Stimulated activated effector memory CD8-positive, alpha-beta T cell treated with anti-CD3 and anti-CD28 coated beads, Interleukin-12 subunit alpha, Interleukin-12 subunit beta, amount 100 ng/mL, for 72 hours (primary cell): ENCODE data around the gene CPN2.

ENCODE experiments used
- ATAC-seq: fragments of 150-1000 bp; cut with Tn5 transposase; 2 replicates; pipeline ENCODE4 v1.10.0; 2021
- DNase-seq, 2 donors: peaks; one replicate each; pipeline ENCODE4 v3.0.0; 2021 to 2022; ENCODE audit warnings: low spot score in 2 of 2
- H3K27ac Mint-ChIP-seq: one replicate; pipeline ENCODE4 v1.8.0; 2022; ENCODE audit warnings: mild to moderate bottlenecking, mixed read lengths
- H3K36me3 Mint-ChIP-seq: one replicate; pipeline ENCODE4 v1.8.0; 2022; ENCODE audit warnings: mild to moderate bottlenecking, mixed read lengths
- H3K4me1 Mint-ChIP-seq: one replicate; pipeline ENCODE4 v1.8.0; 2022; ENCODE audit warnings: mixed read lengths
- H3K4me3 Mint-ChIP-seq: one replicate; pipeline ENCODE4 v1.8.0; 2022; ENCODE audit warnings: mild to moderate bottlenecking, mixed read lengths
- H3K9me3 Mint-ChIP-seq: one replicate; pipeline ENCODE4 v1.8.0; 2022; ENCODE audit warnings: mixed read lengths

Gene CPN2

DNA sequence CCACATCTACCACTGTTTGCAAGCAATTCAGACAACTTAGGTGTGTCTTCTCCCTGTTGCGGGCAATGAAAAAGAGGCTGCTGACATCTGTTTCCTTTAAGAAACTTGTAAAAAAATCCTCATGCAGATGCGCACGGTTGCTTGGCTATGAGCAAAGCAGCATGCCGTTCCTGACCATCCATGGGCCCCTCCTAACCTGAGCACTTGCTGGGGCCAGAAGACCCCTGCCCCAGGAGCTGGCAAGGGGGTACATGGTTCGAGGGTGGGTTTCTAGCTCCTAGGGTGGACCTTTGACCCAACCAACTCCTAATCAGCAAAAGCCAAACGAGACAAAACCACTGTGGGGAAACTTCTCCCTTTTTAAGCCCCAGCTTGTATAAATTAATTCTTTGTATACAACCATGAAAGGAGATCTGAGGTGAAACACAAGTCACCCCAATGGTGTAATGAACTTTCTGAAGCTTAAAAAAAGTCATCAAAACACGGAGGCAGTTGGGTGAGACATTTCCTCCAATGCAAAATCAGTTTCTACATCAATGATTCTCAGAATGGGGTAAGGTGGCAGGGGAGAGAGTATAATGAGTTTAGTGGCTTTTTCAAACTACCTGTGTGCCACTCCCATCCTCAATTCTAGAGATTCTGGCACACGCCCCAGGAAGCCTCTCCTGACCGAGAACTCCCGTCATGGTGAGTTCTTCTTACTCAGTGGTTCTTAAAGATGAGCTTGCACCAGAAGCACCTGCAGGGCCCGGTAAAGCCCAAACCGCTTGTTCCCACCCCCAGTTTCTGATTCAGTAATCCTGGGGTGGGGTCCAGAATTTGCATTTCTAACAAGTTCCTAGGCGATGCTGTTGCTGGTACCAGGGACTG is 44.1 kb downstream of the CPN2 start:
- peak; percentile 76 for ATAC-seq
- H3K4me1 Mint-ChIP-seq, result peaks cover 31% of the 10 kb centered on the region
- DNase-seq, result no peak

GRCh38 chr3:194306109-194306686 is 44.9 kb downstream of the CPN2 start:
- ATAC-seq, result peak; percentile 72
- peak in 1 of 2 donors; percentile 56 for DNase-seq
- no peaks in the 10 kb centered on the region for H3K9me3 Mint-ChIP-seq
- H3K4me3 Mint-ChIP-seq, result peak overlapping the region; percentile 64
- H3K27ac Mint-ChIP-seq, result peak overlapping the region; percentile 24
- no peaks in the 10 kb centered on the region for H3K36me3 Mint-ChIP-seq
- peaks cover 31% of the 10 kb centered on the region for H3K4me1 Mint-ChIP-seq

More for the DNA sequence above, 44.1 kb downstream of the CPN2 start:
- Mint-ChIP-seq H3K36me3 (no peaks in the 10 kb centered on the region), H3K27ac (peak overlapping the region; percentile 24), H3K9me3 (no peaks in the 10 kb centered on the region), H3K4me3 (peak overlapping the region; percentile 64)

DNA sequence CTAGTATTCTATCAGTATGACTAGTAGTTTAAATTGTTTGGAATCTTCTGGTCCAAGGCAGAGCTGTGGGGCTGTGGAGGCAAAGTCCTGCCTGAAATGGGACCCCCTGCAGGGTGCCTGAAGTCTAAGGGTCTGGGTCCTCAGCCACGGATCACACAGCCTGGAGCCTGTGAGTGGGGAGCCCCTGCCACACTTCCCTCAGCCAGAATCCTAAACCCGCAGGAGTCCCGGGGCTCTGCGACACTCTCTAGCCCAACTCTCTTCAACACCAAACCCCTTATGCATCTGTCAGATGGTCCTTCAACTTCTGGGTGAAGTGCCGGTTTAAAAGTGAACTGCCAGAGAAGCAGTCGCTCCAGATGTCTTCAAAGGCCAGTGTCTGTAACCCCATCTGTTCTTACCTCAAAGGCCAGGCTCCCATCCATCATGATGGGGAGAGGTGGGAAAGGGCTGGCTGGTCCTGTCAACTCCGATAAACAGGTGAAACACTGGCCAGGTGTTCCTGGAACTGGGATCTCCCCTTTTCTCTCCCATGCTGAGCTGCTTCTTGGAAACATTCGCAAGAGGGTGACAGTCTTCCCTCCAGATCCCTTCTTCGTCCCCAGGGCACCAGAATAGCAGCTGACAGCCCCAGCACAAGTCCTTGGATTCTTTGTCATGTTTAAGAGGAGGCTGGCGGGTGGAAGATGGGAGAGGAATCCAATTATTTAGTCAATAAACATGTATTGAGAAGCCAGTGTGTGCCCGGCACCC is 45.6 kb downstream of the CPN2 start:
- DNase-seq (no peak), ATAC-seq (no peak)
- Mint-ChIP-seq H3K4me3 (peak overlapping the region; percentile 64), H3K27ac (peak overlapping the region; percentile 30), H3K4me1 (peaks cover 31% of the 10 kb centered on the region), H3K36me3 (no peaks in the 10 kb centered on the region), H3K9me3 (no peaks in the 10 kb centered on the region)

DNA sequence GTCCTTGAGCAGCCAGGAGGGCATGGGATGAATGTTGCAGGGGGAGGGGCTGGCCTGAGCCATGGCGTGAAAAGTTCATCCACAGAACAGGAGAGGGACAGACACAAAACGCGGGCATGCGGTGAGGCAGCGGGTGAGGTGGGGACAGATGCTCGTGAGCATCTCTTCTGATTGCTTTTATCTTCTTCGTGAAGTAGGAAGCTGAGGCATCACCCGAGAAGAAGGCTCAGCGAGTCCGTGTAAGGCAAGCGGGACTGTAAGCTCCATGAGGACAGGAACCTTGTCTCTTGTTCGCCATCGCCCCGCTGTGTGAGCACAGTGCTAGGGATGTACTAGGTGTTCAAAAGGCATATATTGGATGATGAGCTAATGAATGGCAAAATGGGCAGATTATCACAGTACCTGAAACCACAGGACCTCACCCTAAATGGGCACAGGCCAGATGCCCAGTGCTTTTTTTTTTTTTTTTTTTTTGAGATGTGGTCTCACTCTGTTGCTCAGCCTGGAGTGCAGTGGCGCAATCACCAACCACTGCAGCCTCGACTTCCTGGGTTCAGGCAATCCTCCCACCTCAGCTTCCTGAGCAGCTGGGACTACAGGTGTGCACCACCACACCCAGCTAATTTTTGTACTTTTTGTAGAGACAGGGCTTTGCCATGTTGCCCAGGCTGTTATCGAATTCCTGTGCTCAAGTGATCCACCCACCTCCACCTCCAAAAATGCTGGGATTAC is 46.8 kb downstream of the CPN2 start:
- H3K4me1 Mint-ChIP-seq, result peaks cover 38% of the 10 kb centered on the region
- DNase-seq, result no peak

GRCh38 chr3:194303749-194304148 is 47.4 kb downstream of the CPN2 start:
- DNase-seq, result no peak
- Mint-ChIP-seq H3K4me1 (peaks cover 38% of the 10 kb centered on the region), H3K27ac (no peak overlapping the region), H3K36me3 (no peaks in the 10 kb centered on the region), H3K4me3 (no peak overlapping the region), H3K9me3 (no peaks in the 10 kb centered on the region)
- no peak for ATAC-seq

More for the DNA sequence above, 46.8 kb downstream of the CPN2 start:
- Mint-ChIP-seq H3K36me3 (no peaks in the 10 kb centered on the region), H3K4me3 (no peak overlapping the region), H3K27ac (peak overlapping the region; percentile 30), H3K9me3 (no peaks in the 10 kb centered on the region)
- ATAC-seq, result no peak

- H3K36me3 Mint-ChIP-seq, result no peaks in the 10 kb centered on the region
- DNase-seq (no peak), ATAC-seq (no peak)
- no peak overlapping the region for H3K27ac Mint-ChIP-seq
- H3K4me3 Mint-ChIP-seq, result no peak overlapping the region
- peaks cover 27% of the 10 kb centered on the region for H3K4me1 Mint-ChIP-seq
- H3K9me3 Mint-ChIP-seq, result no peaks in the 10 kb centered on the region
These were observed 49.4 kb downstream of the CPN2 start for GRCh38 chr3:194301730-194302129.

- H3K4me1 Mint-ChIP-seq, result peaks cover 19% of the 10 kb centered on the region
- no peak for DNase-seq
- no peaks in the 10 kb centered on the region for H3K36me3 Mint-ChIP-seq
- no peak for ATAC-seq
- no peak overlapping the region for H3K27ac Mint-ChIP-seq
- no peak overlapping the region for H3K4me3 Mint-ChIP-seq
- H3K9me3 Mint-ChIP-seq, result no peaks in the 10 kb centered on the region
These were observed 50.2 kb downstream of the CPN2 start for GRCh38 chr3:194300936-194301335.

DNA sequence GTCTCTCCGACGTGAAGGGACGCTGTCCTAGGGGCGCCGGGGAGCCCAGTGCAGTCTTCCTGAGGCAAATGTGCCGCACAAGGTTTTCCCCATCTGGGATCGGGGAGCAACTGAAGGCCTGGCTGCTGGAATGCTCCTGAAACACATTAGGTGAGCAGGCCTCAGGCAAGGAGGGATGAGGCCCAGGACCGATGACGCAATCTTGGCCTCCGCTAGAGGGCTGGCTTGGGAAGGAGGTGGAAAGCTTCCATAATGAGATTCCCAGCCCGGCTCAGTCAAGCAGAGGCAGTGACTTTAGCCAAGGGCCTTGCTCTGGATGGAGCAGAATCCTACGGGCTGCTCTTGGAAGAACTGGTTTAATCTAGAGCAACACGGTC is 50.8 kb downstream of the CPN2 start:
- Mint-ChIP-seq H3K4me3 (no peak overlapping the region), H3K36me3 (no peaks in the 10 kb centered on the region), H3K4me1 (peaks cover 14% of the 10 kb centered on the region), H3K27ac (peak overlapping the region; percentile 19), H3K9me3 (no peaks in the 10 kb centered on the region)
- no peak for ATAC-seq
- no peak for DNase-seq

DNA sequence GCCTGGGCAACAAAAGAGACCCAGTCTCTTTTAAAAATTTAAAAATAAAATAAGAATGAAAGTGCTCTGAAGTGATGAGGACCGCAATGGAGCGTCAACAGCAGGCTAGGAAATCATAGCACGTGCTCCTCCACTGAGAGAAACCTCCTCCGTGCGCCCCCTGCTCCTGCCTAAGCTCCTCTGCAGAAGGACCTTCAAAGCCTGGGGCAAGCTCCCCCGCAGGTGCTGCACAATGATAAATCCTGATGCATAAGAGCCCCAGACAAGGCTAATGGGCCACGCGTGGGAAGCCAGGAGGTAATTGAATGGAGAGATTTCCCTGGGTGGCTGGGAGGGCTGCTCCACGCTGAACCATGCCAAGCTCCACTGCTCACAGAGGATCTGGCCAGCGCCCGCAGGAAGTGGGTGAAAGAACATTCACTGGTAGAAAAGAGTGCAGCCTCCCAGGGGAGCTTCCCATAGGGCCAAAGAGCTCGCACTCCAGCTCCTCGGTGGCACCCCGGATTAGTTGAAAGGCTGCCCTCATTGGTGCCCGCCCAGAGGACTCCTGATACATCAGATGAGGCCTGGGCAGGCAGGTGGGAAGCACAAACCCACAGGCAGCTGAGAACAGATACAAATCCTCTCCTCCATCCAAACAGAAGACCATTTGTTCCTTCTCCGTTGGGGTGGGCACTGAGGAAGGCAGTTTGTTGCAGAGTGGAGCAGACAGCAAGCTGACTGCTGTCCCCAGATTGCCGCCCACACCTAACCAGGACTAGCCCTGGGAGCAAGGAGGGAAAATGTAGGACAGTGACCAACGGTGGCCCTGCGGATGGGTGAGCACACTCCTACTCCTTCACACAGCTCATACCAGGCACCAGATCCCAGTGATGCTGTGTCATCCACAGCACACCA is 52.5 kb downstream of the CPN2 start:
- no peak for DNase-seq
- no peak for ATAC-seq
- Mint-ChIP-seq H3K4me3 (no peak overlapping the region), H3K9me3 (no peaks in the 10 kb centered on the region), H3K36me3 (no peaks in the 10 kb centered on the region), H3K27ac (no peak overlapping the region), H3K4me1 (peaks cover 7% of the 10 kb centered on the region)

- DNase-seq (no peak), ATAC-seq (no peak)
- Mint-ChIP-seq H3K4me3 (no peak overlapping the region), H3K4me1 (peaks cover 7% of the 10 kb centered on the region), H3K9me3 (no peaks in the 10 kb centered on the region), H3K27ac (no peak overlapping the region), H3K36me3 (no peaks in the 10 kb centered on the region)
These were observed 54.5 kb downstream of the CPN2 start for GRCh38 chr3:194296454-194297263.

DNA sequence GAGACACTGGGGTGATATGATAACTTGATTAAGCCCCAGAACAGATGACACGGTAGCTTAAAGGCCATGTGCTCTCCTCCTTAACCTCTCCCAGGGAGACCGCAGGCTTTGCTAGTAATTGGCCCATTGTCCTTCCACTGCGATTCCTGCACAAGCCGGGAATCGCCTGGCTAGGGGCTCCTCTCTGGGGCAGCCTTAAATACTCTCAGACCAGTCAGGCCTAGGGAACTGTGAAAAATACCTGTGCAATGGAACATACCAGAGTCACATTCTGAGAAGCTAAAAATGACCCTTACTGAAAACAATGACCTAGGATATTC is 56.3 kb downstream of the CPN2 start:
- H3K9me3 Mint-ChIP-seq, result no peaks in the 10 kb centered on the region
- ATAC-seq (no peak), DNase-seq (no peak)
- no peak overlapping the region for H3K27ac Mint-ChIP-seq
- no peaks in the 10 kb centered on the region for H3K4me1 Mint-ChIP-seq
- no peaks in the 10 kb centered on the region for H3K36me3 Mint-ChIP-seq
- no peak overlapping the region for H3K4me3 Mint-ChIP-seq

DNA sequence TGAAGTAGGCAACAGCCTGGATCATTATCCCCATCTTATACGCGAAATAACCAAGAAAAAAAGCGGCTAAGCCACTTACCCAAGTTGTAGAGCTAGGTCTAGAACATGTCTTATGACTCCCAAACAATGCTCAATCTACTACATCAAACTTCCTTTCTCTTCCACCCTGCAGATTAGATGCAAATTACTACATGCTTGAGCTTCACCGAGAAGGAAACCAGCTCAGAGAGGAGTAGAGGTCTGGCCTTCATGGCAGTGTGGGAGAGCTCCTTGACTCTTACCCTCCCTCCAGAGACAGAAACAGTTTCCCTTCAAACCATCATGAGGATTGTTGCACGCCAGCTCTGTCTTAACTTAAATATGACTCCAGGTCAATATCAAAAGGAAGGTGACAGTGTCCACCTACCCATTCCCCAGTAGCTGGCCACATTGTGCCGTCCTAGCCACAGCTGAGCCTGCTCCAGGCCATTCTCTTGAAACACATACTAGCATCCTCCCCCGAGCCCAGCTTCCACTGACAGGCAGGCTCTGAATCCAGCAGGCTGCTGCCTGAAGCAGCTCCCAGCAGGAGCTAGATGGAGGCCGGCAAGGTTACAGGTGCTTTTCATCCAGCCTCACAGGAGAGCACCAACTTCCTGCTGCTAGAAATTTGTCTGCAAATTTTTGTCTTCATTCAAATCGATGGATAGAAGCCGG is 56.8 kb downstream of the CPN2 start:
- no peak overlapping the region for H3K27ac Mint-ChIP-seq
- ATAC-seq (no peak), DNase-seq (no peak)
- no peaks in the 10 kb centered on the region for H3K9me3 Mint-ChIP-seq
- H3K4me1 Mint-ChIP-seq, result no peaks in the 10 kb centered on the region
- H3K4me3 Mint-ChIP-seq, result no peak overlapping the region
- no peaks in the 10 kb centered on the region for H3K36me3 Mint-ChIP-seq

GRCh38 chr3:194293546-194294198 is 57.5 kb downstream of the CPN2 start:
- Mint-ChIP-seq H3K27ac (no peak overlapping the region), H3K36me3 (no peaks in the 10 kb centered on the region), H3K4me3 (no peak overlapping the region), H3K9me3 (no peaks in the 10 kb centered on the region), H3K4me1 (no peaks in the 10 kb centered on the region)
- DNase-seq (no peak), ATAC-seq (no peak)
